Endothelial cell (in vitro differentiated cells): Measurements from ENCODE around the gene PRKCH. TPM values are rescaled to one million over a fixed set of nuclear protein-coding genes. Genes with fewer than 3 reads are reported as not detected.
A peak's percentile ranks its signal among the peaks of the same experiment; 100 is the strongest.

ENCODE experiments used
- DNase-seq: peaks from one replicate; pipeline ENCODE4 v3.0.0; 2021; ENCODE audit warnings: low spot score
- H3K27ac Mint-ChIP-seq: one replicate; pipeline ENCODE4 v1.8.0; 2021; ENCODE audit warnings: mixed read lengths, inconsistent platforms; ENCODE audit not compliant: unreplicated experiment
- H3K27me3 Mint-ChIP-seq: one replicate; pipeline ENCODE4 v1.8.0; 2021; ENCODE audit warnings: mild to moderate bottlenecking, moderate library complexity, mixed read lengths, inconsistent platforms; ENCODE audit not compliant: unreplicated experiment
- H3K36me3 Mint-ChIP-seq: one replicate; pipeline ENCODE4 v1.8.0; 2021; ENCODE audit warnings: mild to moderate bottlenecking, low read depth, mixed read lengths, inconsistent platforms; ENCODE audit not compliant: unreplicated experiment
- H3K4me1 Mint-ChIP-seq: one replicate; pipeline ENCODE4 v1.8.0; 2021; ENCODE audit warnings: mild to moderate bottlenecking, mixed read lengths, inconsistent platforms; ENCODE audit not compliant: unreplicated experiment
- H3K4me3 Mint-ChIP-seq: one replicate; pipeline ENCODE4 v1.8.0; 2021; ENCODE audit warnings: mild to moderate bottlenecking, mixed read lengths, inconsistent platforms; ENCODE audit not compliant: unreplicated experiment
- H3K9me3 Mint-ChIP-seq: one replicate; pipeline ENCODE4 v1.8.0; 2021; ENCODE audit warnings: mixed read lengths, inconsistent platforms; ENCODE audit not compliant: unreplicated experiment
- CTCF ChIP-seq: fragments of 200-600 bp; sonication (generic); IDR thresholded peaks from one replicate; pipeline ENCODE4 v1.5.0; 2021; ENCODE audit warnings: antibody characterized with exemption; ENCODE audit not compliant: unreplicated experiment
- total RNA-seq: library from RNA; stranded (reverse); fragmentation: NEBNext Ultra II Directional; extraction: Animal tissue kit (Norgen Biotek cat#: 25700); gene quantifications from one replicate; pipeline ENCODE4 v1.2.1, GENCODE V29; 2021; ENCODE audit not compliant: unreplicated experiment

The PRKCH gene
- total RNA-seq, 1 donor from 2014 or later: 42.5 TPM

- no peak for TF ChIP-seq CTCF
- peaks cover 7% of the 10 kb centered on the region for H3K27me3 Mint-ChIP-seq
- H3K36me3 Mint-ChIP-seq: peaks cover 4% of the 10 kb centered on the region
- H3K9me3 Mint-ChIP-seq: no peaks in the 10 kb centered on the region
- H3K27ac Mint-ChIP-seq: peak overlapping the region; percentile 30
- peaks cover 51% of the 10 kb centered on the region for H3K4me1 Mint-ChIP-seq
- H3K4me3 Mint-ChIP-seq: no peak overlapping the region
- no peak for DNase-seq
Measured at GRCh38 chr14:61472011-61472672, 150.8 kb downstream of the PRKCH start.

GRCh38 chr14:61472801-61473376 is 151.5 kb downstream of the PRKCH start:
- Mint-ChIP-seq H3K27me3 (peaks cover 8% of the 10 kb centered on the region), H3K36me3 (peaks cover 4% of the 10 kb centered on the region), H3K4me3 (peak overlapping the region; percentile 71), H3K27ac (no peak overlapping the region), H3K9me3 (no peaks in the 10 kb centered on the region), H3K4me1 (peaks cover 55% of the 10 kb centered on the region)
- DNase-seq: no peak
- no peak for TF ChIP-seq CTCF

GRCh38 chr14:61474015-61474414 is 152.6 kb downstream of the PRKCH start:
- Mint-ChIP-seq H3K27me3 (peaks cover 12% of the 10 kb centered on the region), H3K4me3 (no peak overlapping the region), H3K27ac (no peak overlapping the region), H3K9me3 (no peaks in the 10 kb centered on the region), H3K36me3 (peaks cover 4% of the 10 kb centered on the region), H3K4me1 (peaks cover 59% of the 10 kb centered on the region)
- no peak for TF ChIP-seq CTCF
- no peak for DNase-seq

GRCh38 chr14:61474701-61475100 is 153.3 kb downstream of the PRKCH start:
- H3K4me1 Mint-ChIP-seq: peaks cover 57% of the 10 kb centered on the region
- H3K27me3 Mint-ChIP-seq: peaks cover 13% of the 10 kb centered on the region
- peaks cover 4% of the 10 kb centered on the region for H3K36me3 Mint-ChIP-seq
- no peak for TF ChIP-seq CTCF
- no peak for DNase-seq
- H3K9me3 Mint-ChIP-seq: no peaks in the 10 kb centered on the region
- no peak overlapping the region for H3K4me3 Mint-ChIP-seq
- H3K27ac Mint-ChIP-seq: no peak overlapping the region

- peaks cover 51% of the 10 kb centered on the region for H3K4me1 Mint-ChIP-seq
- no peak overlapping the region for H3K27ac Mint-ChIP-seq
- H3K27me3 Mint-ChIP-seq: peaks cover 13% of the 10 kb centered on the region
- H3K4me3 Mint-ChIP-seq: no peak overlapping the region
- H3K9me3 Mint-ChIP-seq: no peaks in the 10 kb centered on the region
- no peak for DNase-seq
- TF ChIP-seq CTCF: peak; percentile 87
- peaks cover 4% of the 10 kb centered on the region for H3K36me3 Mint-ChIP-seq
Measured at GRCh38 chr14:61475316-61475715, 153.9 kb downstream of the PRKCH start.
